Measurements from ENCODE around the gene ZBTB3. TPM values are rescaled to one million over a fixed set of nuclear protein-coding genes. Genes with fewer than 3 reads are reported as not detected.

ZBTB3 gene
- total and polyA plus RNA-seq, 2 of the 13 experiments (the other 11 are each of a cell fraction or from before 2014, with no cell fraction given), result 3.4 to 5.2 TPM

- no peaks in the 10 kb centered on the region for H3K79me2 ChIP-seq (ENCODE audit: insufficient read depth, low read length)
- peak within 1 kb of the TSS; percentile 49 for H3K27ac ChIP-seq (ENCODE audit: extremely low read length, insufficient read depth, low read length)
- H3K9ac ChIP-seq (ENCODE audit: insufficient read depth, low read depth, low read length), result 0 out of 2 replicates have a peak within 1 kb of the TSS, but pooled peaks have one; percentile 31
- CTCF ChIA-PET (ENCODE audit: low intra/inter-chr PET ratio, low total read pairs), result no interaction called here
- no peaks in the 10 kb centered on the region for H3K27me3 ChIP-seq (ENCODE audit: control insufficient read depth in 1 of 2, insufficient read depth in 2 of 2, low read length in 2 of 2)
- H2AFZ ChIP-seq (ENCODE audit: low read length), result no peak within 1 kb of the TSS
- POLR2A ChIA-PET, result interaction anchor here (0.9 to 4.3 kb wide), 7 partner anchors 20 to 124 kb away, joined by 3 to 27 read pairs (median 4); partner anchors contain the start of genes HNRNPUL2, INTS5, POLR2G and STX5
- peaks cover 9 to 36% of the 10 kb centered on the region in 2 experiments for H3K36me3 ChIP-seq (replicated peaks in 1 of 2; ENCODE audit: control insufficient read depth in 1 of 2, insufficient read depth in 2 of 2, low read length in 2 of 2)
- no peak for FAIRE-seq
- in situ Hi-C loops (cut with HindIII; ENCODE audit: extremely low pct_ligation_motif_present, low pct_unique_long_range_greater_than_20kb), result loop anchor here (10.0 kb wide), 1 partner anchor 313 kb away; no protein-coding TSS in a partner anchor
- peak within 1 kb of the TSS; percentile 99 for H3K4me2 ChIP-seq (ENCODE audit: low read depth, low read length)
- no TSS peak for BruUV-seq (replicated peaks)
- ATAC-seq, result no peak
- intact Hi-C loops (cut with micrococcal nuclease; ENCODE audit: unreplicated experiment), result no loop called here
- H3K9me3 ChIP-seq (ENCODE audit: low read length), result no peaks in the 10 kb centered on the region
- H3K4me3 ChIP-seq (replicated peaks in 1 of 3; ENCODE audit: insufficient read depth in 1 of 3, low read depth in 2 of 3, low read length in 3 of 3), result peak within 1 kb of the TSS in 2 of 3 experiments; percentile 21 to 51; a peak in 3 of 6 replicates
- peaks cover 18% of the 10 kb centered on the region for H3K4me1 ChIP-seq (ENCODE audit: insufficient read depth, low read length)
- peaks cover 6% of the 10 kb centered on the region; the same call in 1 of the 2 replicates for H4K20me1 ChIP-seq (ENCODE audit: insufficient read depth, low read length)
- WGBS (ENCODE audit: low lambda C conversion rate), result 96% methylated on average over 7 of the region's 10 CpGs
- no peak for DNase-seq (ENCODE audit: low spot score)
- TF ChIP-seq MTERF4 (CRISPR knock-in tag; IDR thresholded peaks at IDR 0.05) (no peak), ZBTB46 (CRISPR knock-in tag; IDR thresholded peaks at IDR 0.05; ENCODE audit: borderline replicate concordance) (no peak), AGO2 (optimal IDR thresholded peaks at IDR 0.05; ENCODE audit: low read depth, low read length) (peak; percentile 79), ZNF784 (CRISPR knock-in tag; IDR thresholded peaks at IDR 0.05; ENCODE audit: borderline replicate concordance) (no peak), ZFAT (CRISPR knock-in tag; conservative IDR thresholded peaks at IDR 0.05) (no peak), ZNF776 (CRISPR knock-in tag; IDR thresholded peaks at IDR 0.05) (no peak), THAP11 (CRISPR knock-in tag; IDR thresholded peaks at IDR 0.05) (no peak), ZNF512 (CRISPR knock-in tag; IDR thresholded peaks at IDR 0.05) (no peak), PRDM10 (CRISPR knock-in tag; IDR thresholded peaks at IDR 0.05; ENCODE audit: low read depth) (peak; percentile 92), AKAP8 (CRISPR knock-in tag; IDR thresholded peaks at IDR 0.05) (peak; percentile 55; the same call in 1 of the 2 replicates), POLR2G (IDR thresholded peaks at IDR 0.05; ENCODE audit: low read depth, low read length) (peak; percentile 54; the same call in 1 of the 2 replicates), ZNF660 (CRISPR knock-in tag; IDR thresholded peaks at IDR 0.05; ENCODE audit: borderline replicate concordance, low read depth) (no peak), TCF7 (IDR thresholded peaks at IDR 0.05; ENCODE audit: low read depth) (no peak), ZC3H13 (CRISPR knock-in tag; IDR thresholded peaks at IDR 0.05) (no peak)
Observed at GRCh38 chr11:62707277-62707861, 46.6 kb downstream of the ZBTB3 start, which contains the start of the genes BSCL2 and GNG3. BSCL2 (minus strand) TSS chr11:62707424; CDS start chr11:62707195, 229 bp downstream. GNG3 (plus strand) TSS chr11:62707676; CDS start chr11:62708296, 620 bp downstream.
